Mesendoderm (in vitro differentiated cells): ENCODE measurements around the gene EMILIN1.
"Not testable (repeated sequence)": the region's sequence is repeated elsewhere in the genome, so short reads cannot be mapped to it uniquely, and the experiment has no call there.

Source experiments
- DNase-seq: peaks from one replicate; pipeline ENCODE4 v3.0.0; 2013
- H2AK5ac ChIP-seq: 2 replicates; pipeline ENCODE4 v1.6.1; 2013; ENCODE audit warnings: low read length, inconsistent platforms
- H2BK120ac ChIP-seq: 2 replicates; pipeline ENCODE4 v1.6.1; 2013; ENCODE audit warnings: low read depth, mild to moderate bottlenecking, low read length, moderate library complexity, mixed read lengths
- H2BK15ac ChIP-seq: replicated peaks from 2 replicates; pipeline ENCODE4 v1.6.1; 2013; ENCODE audit warnings: low read depth, mild to moderate bottlenecking, moderate library complexity
- H2BK5ac ChIP-seq: 2 replicates; pipeline ENCODE4 v1.6.1; 2013; ENCODE audit warnings: low read length, inconsistent platforms
- H3K18ac ChIP-seq: 2 replicates; pipeline ENCODE4 v1.6.1; 2013; ENCODE audit warnings: mild to moderate bottlenecking, low read length, mixed read lengths
- H3K23ac ChIP-seq: one replicate; pipeline ENCODE4 v1.6.1; 2013; ENCODE audit warnings: low read length
- H3K27ac ChIP-seq: 2 replicates; pipeline ENCODE4 v1.5.1; 2013; ENCODE audit warnings: low read depth, mild to moderate bottlenecking, inconsistent platforms, low read length, moderate library complexity
- H3K27me3 ChIP-seq: 2 replicates; pipeline ENCODE4 v1.6.1; 2013; ENCODE audit warnings: low read length, control low read depth, mild to moderate bottlenecking, inconsistent platforms; ENCODE audit not compliant: insufficient read depth, poor library complexity
- H3K36me3 ChIP-seq: 2 replicates; pipeline ENCODE4 v1.6.1; 2013; ENCODE audit warnings: low read length, inconsistent platforms; ENCODE audit not compliant: control insufficient read depth, insufficient read depth
- H3K4ac ChIP-seq: one replicate; pipeline ENCODE4 v1.6.1; 2013; ENCODE audit warnings: low read depth, mild to moderate bottlenecking, low read length, moderate library complexity
- H3K4me1 ChIP-seq: 2 replicates; pipeline ENCODE4 v1.6.1; 2013; ENCODE audit warnings: low read depth, low read length, inconsistent platforms; ENCODE audit not compliant: control insufficient read depth
- H3K4me2 ChIP-seq: 2 replicates; pipeline ENCODE4 v1.6.1; 2013; ENCODE audit warnings: low read length
- H3K4me3 ChIP-seq: 2 replicates; pipeline ENCODE4 v1.5.1; 2013; ENCODE audit warnings: mild to moderate bottlenecking, low read length
- H3K56ac ChIP-seq: one replicate; pipeline ENCODE4 v1.6.1; 2013; ENCODE audit warnings: low read length
- H3K79me1 ChIP-seq: 2 replicates; pipeline ENCODE4 v1.6.1; 2013; ENCODE audit warnings: low read length, inconsistent platforms
- H3K79me2 ChIP-seq: 2 replicates; pipeline ENCODE4 v1.6.1; 2013; ENCODE audit warnings: mild to moderate bottlenecking, low read length; ENCODE audit not compliant: control insufficient read depth, insufficient read depth
- H3K9ac ChIP-seq: 2 replicates; pipeline ENCODE4 v1.6.1; 2013; ENCODE audit warnings: low read length, inconsistent platforms
- H4K5ac ChIP-seq: one replicate; pipeline ENCODE4 v1.6.1; 2013; ENCODE audit warnings: low read length
- H4K8ac ChIP-seq: one replicate; pipeline ENCODE4 v1.6.1; 2013; ENCODE audit warnings: low read depth, mild to moderate bottlenecking, control low read depth, low read length, moderate library complexity
- WGBS: extraction: QIAGEN DNeasy Blood & Tissue Kit; methylation state at CpG from one replicate; pipeline ENCODE4 v1.1.7; 2013; ENCODE audit warnings: low lambda C conversion rate, missing lambda C conversion rate; ENCODE audit not compliant: insufficient coverage; ENCODE audit errors: extremely low coverage; 5-methylcytosine and 5-hydroxymethylcytosine counted together

The EMILIN1 gene

GRCh38 chr2:27108221-27108620 is 29.8 kb downstream of the EMILIN1 start:
- Histone ChIP-seq H3K23ac (no peak overlapping the region), H2BK15ac (no peak overlapping the region), H3K4me3 (no peak overlapping the region), H4K8ac (no peak overlapping the region), H3K56ac (no peak overlapping the region), H2AK5ac (no peak overlapping the region), H3K79me2 (no peaks in the 10 kb centered on the region), H3K79me1 (no peaks in the 10 kb centered on the region), H3K4me1 (no peaks in the 10 kb centered on the region), H3K27me3 (no peaks in the 10 kb centered on the region), H3K9ac (no peak overlapping the region), H4K5ac (no peak overlapping the region), H3K4ac (no peak overlapping the region), H2BK120ac (no peak overlapping the region), H3K4me2 (no peak overlapping the region), H3K27ac (no peak overlapping the region), H2BK5ac (no peak overlapping the region), H3K18ac (no peak overlapping the region), H3K36me3 (no peaks in the 10 kb centered on the region)
- WGBS, result no CpG with 5 or more reads among the region's 2 CpGs
- no peak for DNase-seq

- H3K9ac ChIP-seq, result no peak overlapping the region
- H3K79me1 ChIP-seq, result no peaks in the 10 kb centered on the region
- H3K56ac ChIP-seq, result no peak overlapping the region
- H4K8ac ChIP-seq, result no peak overlapping the region
- no peak overlapping the region for H3K4me2 ChIP-seq
- no peak overlapping the region for H4K5ac ChIP-seq
- H3K4me1 ChIP-seq, result no peaks in the 10 kb centered on the region
- H2AK5ac ChIP-seq, result no peak overlapping the region
- H3K36me3 ChIP-seq, result no peaks in the 10 kb centered on the region
- no peaks in the 10 kb centered on the region for H3K27me3 ChIP-seq
- DNase-seq, result no peak
- no peaks in the 10 kb centered on the region for H3K79me2 ChIP-seq
- H2BK120ac ChIP-seq, result no peak overlapping the region
- no peak overlapping the region for H2BK5ac ChIP-seq
- no peak overlapping the region for H3K18ac ChIP-seq
- H3K4ac ChIP-seq, result no peak overlapping the region
- no peak overlapping the region for H3K4me3 ChIP-seq
- no CpG with 5 or more reads among the region's 3 CpGs for WGBS
- no peak overlapping the region for H2BK15ac ChIP-seq
- H3K27ac ChIP-seq, result no peak overlapping the region
- no peak overlapping the region for H3K23ac ChIP-seq
Observed at GRCh38 chr2:27109083-27109482, 30.7 kb downstream of the EMILIN1 start.

- not testable (repeated sequence) for H3K4me2 ChIP-seq, H3K79me2 ChIP-seq, H4K8ac ChIP-seq, H3K27ac ChIP-seq, H4K5ac ChIP-seq, H2AK5ac ChIP-seq, H3K36me3 ChIP-seq, H3K79me1 ChIP-seq, H3K4me3 ChIP-seq, H3K23ac ChIP-seq, H3K18ac ChIP-seq, H3K27me3 ChIP-seq, H3K4ac ChIP-seq, H3K4me1 ChIP-seq, H2BK15ac ChIP-seq, H3K9ac ChIP-seq, H2BK120ac ChIP-seq, H3K56ac ChIP-seq, DNase-seq, H2BK5ac ChIP-seq
- no CpG with 5 or more reads among the region's 24 CpGs for WGBS
Observed at GRCh38 chr2:27110603-27111352, 32.4 kb downstream of the EMILIN1 start.

- H2AK5ac ChIP-seq, H3K4ac ChIP-seq, H3K9ac ChIP-seq, H3K4me3 ChIP-seq, H3K36me3 ChIP-seq, DNase-seq, H3K18ac ChIP-seq, H3K79me1 ChIP-seq, H3K27me3 ChIP-seq, H3K4me2 ChIP-seq, H2BK15ac ChIP-seq, H4K8ac ChIP-seq, H3K79me2 ChIP-seq, H4K5ac ChIP-seq, H3K23ac ChIP-seq, H3K56ac ChIP-seq, H3K4me1 ChIP-seq, H3K27ac ChIP-seq, H2BK120ac ChIP-seq, H2BK5ac ChIP-seq: not testable (repeated sequence)
- WGBS, result no CpG with 5 or more reads among the region's 49 CpGs
Observed at GRCh38 chr2:27111392-27112078, 33.1 kb downstream of the EMILIN1 start.

- peaks cover 2% of the 10 kb centered on the region for H3K4me1 ChIP-seq
- no peak overlapping the region for H3K18ac ChIP-seq
- H3K4ac ChIP-seq, result no peak overlapping the region
- H2BK5ac ChIP-seq, result no peak overlapping the region
- no peak overlapping the region for H3K4me3 ChIP-seq
- H3K56ac ChIP-seq, result no peak overlapping the region
- H3K23ac ChIP-seq, result no peak overlapping the region
- H4K8ac ChIP-seq, result no peak overlapping the region
- H3K79me1 ChIP-seq, result no peaks in the 10 kb centered on the region
- no peak overlapping the region for H2AK5ac ChIP-seq
- no peak overlapping the region for H2BK120ac ChIP-seq
- DNase-seq, result no peak
- H3K79me2 ChIP-seq, result no peaks in the 10 kb centered on the region
- WGBS, result no CpG with 5 or more reads among the region's 2 CpGs
- H3K27ac ChIP-seq, result no peak overlapping the region
- peaks cover 10% of the 10 kb centered on the region for H3K27me3 ChIP-seq
- H3K9ac ChIP-seq, result no peak overlapping the region
- no peak overlapping the region for H3K4me2 ChIP-seq
- no peak overlapping the region for H4K5ac ChIP-seq
- no peak overlapping the region for H2BK15ac ChIP-seq
- H3K36me3 ChIP-seq, result no peaks in the 10 kb centered on the region
Observed at GRCh38 chr2:27115519-27115918, 37.1 kb downstream of the EMILIN1 start.
